Muscle of leg (tissue), 11 donors: Measurements from ENCODE around the gene KRT72. TPM values are rescaled to one million over a fixed set of nuclear protein-coding genes. Genes with fewer than 3 reads are reported as not detected.

Experiments used
- DNase-seq: peaks from one replicate; pipeline ENCODE4 v3.0.0; 2013
- H3K27ac ChIP-seq: one replicate; pipeline ENCODE4 v1.5.1; 2013; ENCODE audit warnings: mild to moderate bottlenecking, low read length, control low read depth
- H3K27me3 ChIP-seq: one replicate; pipeline ENCODE4 v1.6.1; 2013; ENCODE audit warnings: low read length; ENCODE audit not compliant: control insufficient read depth, insufficient read depth
- H3K36me3 ChIP-seq: one replicate; pipeline ENCODE4 v1.6.1; 2013; ENCODE audit warnings: low read length; ENCODE audit not compliant: control insufficient read depth, insufficient read depth
- H3K4me1 ChIP-seq: one replicate; pipeline ENCODE4 v1.6.1; 2013; ENCODE audit warnings: low read length; ENCODE audit not compliant: control insufficient read depth, insufficient read depth
- H3K4me3 ChIP-seq: one replicate; pipeline ENCODE4 v1.5.1; 2013; ENCODE audit warnings: low read length, control low read depth
- H3K9me3 ChIP-seq: replicated peaks from 2 replicates; pipeline ENCODE4 v1.6.1; 2013; ENCODE audit warnings: low read depth, low read length; ENCODE audit not compliant: control insufficient read depth
- WGBS: methylation state at CpG from one replicate; pipeline ENCODE4 v1.1.5; 2013; ENCODE audit warnings: missing lambda C conversion rate; ENCODE audit not compliant: insufficient coverage; 5-methylcytosine and 5-hydroxymethylcytosine counted together
- polyA plus RNA-seq, 8 donors: library from polyadenylated mRNA; unstranded; fragments of 120-200 nt; gene quantifications; one replicate each; pipeline versions ENCODE4 v1.2.1 to v1.2.3, GENCODE V29; 2013; ENCODE audit warnings: inconsistent platforms in 1 of 8, low replicate concordance in 1 of 8; ENCODE audit not compliant: insufficient read length in 8 of 8, insufficient read depth in 1 of 8
- total RNA-seq: library from RNA; stranded (reverse); fragments of 120-200 nt; gene quantifications from one replicate; pipeline ENCODE4 v1.2.4, GENCODE V29; 2013

The KRT72 gene
- total and polyA plus RNA-seq, 9 donors: not detected

GRCh38 chr12:52631264-52631663 is 30.0 kb upstream of the KRT72 start:
- no peak overlapping the region for H3K27ac ChIP-seq
- no peak overlapping the region for H3K4me3 ChIP-seq
- H3K4me1 ChIP-seq: no peaks in the 10 kb centered on the region
- DNase-seq: no peak
- peaks cover 12% of the 10 kb centered on the region for H3K27me3 ChIP-seq
- 74% methylated on average over 2 of the region's 4 CpGs for WGBS
- H3K9me3 ChIP-seq: no peaks in the 10 kb centered on the region
- H3K36me3 ChIP-seq: no peaks in the 10 kb centered on the region

GRCh38 chr12:52630599-52631200 is 29.4 kb upstream of the KRT72 start:
- Histone ChIP-seq H3K27ac (no peak overlapping the region), H3K4me1 (no peaks in the 10 kb centered on the region), H3K27me3 (peaks cover 10% of the 10 kb centered on the region), H3K4me3 (no peak overlapping the region), H3K36me3 (no peaks in the 10 kb centered on the region), H3K9me3 (no peaks in the 10 kb centered on the region)
- DNase-seq: no peak
- WGBS: no CpG with 5 or more reads among the region's 4 CpGs

GRCh38 chr12:52630008-52630500 is 28.8 kb upstream of the KRT72 start:
- peaks cover 10% of the 10 kb centered on the region for H3K27me3 ChIP-seq
- H3K4me1 ChIP-seq: no peaks in the 10 kb centered on the region
- H3K36me3 ChIP-seq: no peaks in the 10 kb centered on the region
- no peak for DNase-seq
- H3K27ac ChIP-seq: no peak overlapping the region
- no peak overlapping the region for H3K4me3 ChIP-seq
- WGBS: 66% methylated on average over 6 of the region's 7 CpGs
- H3K9me3 ChIP-seq: no peaks in the 10 kb centered on the region

GRCh38 chr12:52629281-52630007 is 28.2 kb upstream of the KRT72 start:
- Histone ChIP-seq H3K36me3 (no peaks in the 10 kb centered on the region), H3K4me3 (no peak overlapping the region), H3K27ac (no peak overlapping the region), H3K9me3 (no peaks in the 10 kb centered on the region), H3K27me3 (peaks cover 10% of the 10 kb centered on the region), H3K4me1 (no peaks in the 10 kb centered on the region)
- no peak for DNase-seq
- 57% methylated on average over 7 of the region's 12 CpGs for WGBS

GRCh38 chr12:52628841-52629240 is 27.6 kb upstream of the KRT72 start:
- Histone ChIP-seq H3K27me3 (peaks cover 10% of the 10 kb centered on the region), H3K4me3 (no peak overlapping the region), H3K4me1 (no peaks in the 10 kb centered on the region), H3K9me3 (no peaks in the 10 kb centered on the region), H3K36me3 (no peaks in the 10 kb centered on the region), H3K27ac (no peak overlapping the region)
- DNase-seq: no peak
- WGBS: 57% methylated on average over 2 of the region's 2 CpGs

GRCh38 chr12:52628111-52628507 is 26.8 kb upstream of the KRT72 start:
- no peak for DNase-seq
- no peaks in the 10 kb centered on the region for H3K9me3 ChIP-seq
- peaks cover 10% of the 10 kb centered on the region for H3K27me3 ChIP-seq
- WGBS: no CpG with 5 or more reads among the region's 4 CpGs
- H3K4me3 ChIP-seq: no peak overlapping the region
- H3K36me3 ChIP-seq: no peaks in the 10 kb centered on the region
- H3K4me1 ChIP-seq: no peaks in the 10 kb centered on the region
- H3K27ac ChIP-seq: no peak overlapping the region

- no peaks in the 10 kb centered on the region for H3K36me3 ChIP-seq
- no peak overlapping the region for H3K27ac ChIP-seq
- H3K4me1 ChIP-seq: no peaks in the 10 kb centered on the region
- H3K27me3 ChIP-seq: peaks cover 10% of the 10 kb centered on the region
- 40% methylated on average over 1 of the region's 2 CpGs for WGBS
- H3K9me3 ChIP-seq: no peaks in the 10 kb centered on the region
- H3K4me3 ChIP-seq: no peak overlapping the region
- no peak for DNase-seq
These were observed 26.3 kb upstream of the KRT72 start for GRCh38 chr12:52627395-52628110.

- no peak for DNase-seq
- H3K36me3 ChIP-seq: no peaks in the 10 kb centered on the region
- no CpG with 5 or more reads among the region's 5 CpGs for WGBS
- no peak overlapping the region for H3K4me3 ChIP-seq
- no peak overlapping the region for H3K27ac ChIP-seq
- H3K4me1 ChIP-seq: no peaks in the 10 kb centered on the region
- no peaks in the 10 kb centered on the region for H3K9me3 ChIP-seq
- peaks cover 7% of the 10 kb centered on the region for H3K27me3 ChIP-seq
These were observed 21.1 kb upstream of the KRT72 start for GRCh38 chr12:52622349-52622748.

GRCh38 chr12:52618866-52619265 is 17.6 kb upstream of the KRT72 start:
- H3K27ac ChIP-seq: no peak overlapping the region
- no peak for DNase-seq
- no peaks in the 10 kb centered on the region for H3K36me3 ChIP-seq
- no peak overlapping the region for H3K4me3 ChIP-seq
- no peaks in the 10 kb centered on the region for H3K9me3 ChIP-seq
- 85% methylated on average over 1 of the region's 2 CpGs for WGBS
- H3K4me1 ChIP-seq: no peaks in the 10 kb centered on the region
- peaks cover 13% of the 10 kb centered on the region for H3K27me3 ChIP-seq

GRCh38 chr12:52618216-52618615 is 17.0 kb upstream of the KRT72 start, which contains the start of gene KRT73:
Gene KRT73, minus strand, starts transcription at chr12:52618559. Its CDS starts 35 bp downstream, at chr12:52618524.
- Histone ChIP-seq H3K4me1 (no peaks in the 10 kb centered on the region), H3K9me3 (no peaks in the 10 kb centered on the region), H3K36me3 (no peaks in the 10 kb centered on the region), H3K27ac (no peak within 1 kb of the TSS), H3K27me3 (peaks cover 13% of the 10 kb centered on the region), H3K4me3 (no peak within 1 kb of the TSS)
- 87% methylated on average over 10 of the region's 14 CpGs for WGBS
- no peak for DNase-seq
